T-cell (primary cell): ENCODE data around the gene GPR173. TPM values are rescaled to one million over a fixed set of nuclear protein-coding genes. Genes with fewer than 3 reads are reported as not detected.

Source experiments
- ATAC-seq, 4 experiments: fragments of 200-7000 bp in 3 of 4; fragments of 150-1000 bp in 1 of 4; cut with Tn5 transposase; replicated peaks in 1 of 4; 1 replicate in 3 of 4; 2 replicates in 1 of 4; pipeline ENCODE4 v1.10.0; 2021; ENCODE audit warnings: moderate library complexity in 3 of 4, mild to moderate bottlenecking in 2 of 4, moderate number of reproducible peaks in 1 of 4
- CTCF ChIA-PET, 2 donors: fragments of 300-600 bp; sonication (Branson Sonifier 250); formaldehyde crosslinking; loops; one replicate each; lab custom pipeline; 2022; ENCODE audit warnings: antibody characterized with exemption in 2 of 2; lab: Charles Lee
- POLR2A ChIA-PET, 2 donors: fragments of 300-600 bp; sonication (Branson Sonifier 250); formaldehyde crosslinking; loops; one replicate each; lab custom pipeline; 2022; ENCODE audit warnings: antibody characterized with exemption in 2 of 2; lab: Charles Lee
- DNase-seq, 35 experiments: peaks; one replicate each; pipeline versions ENCODE4 v3.0.0 to v3.0.0-alpha.2; 2013 to 2023
- H3K27ac ChIP-seq: one replicate; pipeline ENCODE4 v1.5.1; 2013; ENCODE audit warnings: low read length
- H3K27me3 ChIP-seq, 2 experiments: replicated peaks in 1 of 2; 1 replicate in 1 of 2; 2 replicates in 1 of 2; pipeline versions ENCODE4 v1.6.1 to v1.7.0; 2013; ENCODE audit warnings: low read length in 1 of 2, mixed read lengths in 1 of 2; ENCODE audit not compliant: control insufficient read depth in 2 of 2, insufficient read depth in 2 of 2; ENCODE audit errors: extremely low read depth in 1 of 2
- H3K36me3 ChIP-seq, 2 donors: 1 replicate in 1 of 2; 2 replicates in 1 of 2; pipeline versions ENCODE4 v1.6.1 to v1.7.0; 2013; ENCODE audit warnings: low read length in 1 of 2; ENCODE audit not compliant: control insufficient read depth in 2 of 2, insufficient read depth in 1 of 2; ENCODE audit errors: extremely low read depth in 1 of 2
- H3K4me1 ChIP-seq, 2 experiments: 1 replicate in 1 of 2; 2 replicates in 1 of 2; pipeline versions ENCODE4 v1.6.1 to v1.7.0; 2013; ENCODE audit warnings: low read length in 2 of 2, mixed read lengths in 1 of 2; ENCODE audit not compliant: insufficient read depth in 2 of 2, control insufficient read depth in 1 of 2; ENCODE audit errors: extremely low read depth in 1 of 2
- H3K4me3 ChIP-seq, 2 donors: 1 replicate in 1 of 2; 2 replicates in 1 of 2; pipeline versions ENCODE4 v1.5.1 to v1.7.0; 2013; ENCODE audit warnings: mild to moderate bottlenecking in 2 of 2, low read length in 1 of 2, moderate library complexity in 1 of 2; ENCODE audit not compliant: control insufficient read depth in 1 of 2; ENCODE audit errors: extremely low read depth in 1 of 2
- H3K9me3 ChIP-seq: 2 replicates; pipeline ENCODE4 v1.7.0; 2013
- H3K27ac Mint-ChIP-seq, 2 donors: one replicate each; pipeline ENCODE4 v1.8.0; 2020 to 2021; ENCODE audit warnings: mild to moderate bottlenecking in 2 of 2, mixed read lengths in 2 of 2
- H3K27me3 Mint-ChIP-seq, 2 donors: one replicate each; pipeline ENCODE4 v1.8.0; 2021 to 2022; ENCODE audit warnings: mixed read lengths in 2 of 2
- H3K36me3 Mint-ChIP-seq: one replicate; pipeline ENCODE4 v1.8.0; 2021; ENCODE audit warnings: mixed read lengths
- H3K4me1 Mint-ChIP-seq, 3 donors: one replicate each; pipeline ENCODE4 v1.8.0; 2020 to 2022; ENCODE audit warnings: mixed read lengths in 3 of 3, mild to moderate bottlenecking in 1 of 3
- H3K4me3 Mint-ChIP-seq, 3 donors: one replicate each; pipeline ENCODE4 v1.8.0; 2020 to 2022; ENCODE audit warnings: mild to moderate bottlenecking in 3 of 3, mixed read lengths in 3 of 3, moderate library complexity in 3 of 3
- H3K9me3 Mint-ChIP-seq, 3 donors: one replicate each; pipeline ENCODE4 v1.8.0; 2020 to 2022; ENCODE audit warnings: mixed read lengths in 3 of 3
- WGBS: methylation state at CpG from one replicate; pipeline ENCODE4 v1.1.5; 2013; ENCODE audit warnings: missing lambda C conversion rate; ENCODE audit not compliant: insufficient coverage; 5-methylcytosine and 5-hydroxymethylcytosine counted together
- total RNA-seq, 35 experiments: library from RNA in 6 of 35; stranded (reverse) in 6 of 35; fragments of 120-200 nt in 1 of 35; gene quantifications; one replicate each; pipeline versions ENCODE4 v1.2.1 to v1.2.4 and lab custom pipeline; 2013 to 2026

GPR173 gene
- total RNA-seq, 5 donors from 2014 or later (not counting 1 experiment from before 2014, with no cell fraction given), result 0.12 to 0.50 (median 0.17) TPM; not detected in 1

DNA sequence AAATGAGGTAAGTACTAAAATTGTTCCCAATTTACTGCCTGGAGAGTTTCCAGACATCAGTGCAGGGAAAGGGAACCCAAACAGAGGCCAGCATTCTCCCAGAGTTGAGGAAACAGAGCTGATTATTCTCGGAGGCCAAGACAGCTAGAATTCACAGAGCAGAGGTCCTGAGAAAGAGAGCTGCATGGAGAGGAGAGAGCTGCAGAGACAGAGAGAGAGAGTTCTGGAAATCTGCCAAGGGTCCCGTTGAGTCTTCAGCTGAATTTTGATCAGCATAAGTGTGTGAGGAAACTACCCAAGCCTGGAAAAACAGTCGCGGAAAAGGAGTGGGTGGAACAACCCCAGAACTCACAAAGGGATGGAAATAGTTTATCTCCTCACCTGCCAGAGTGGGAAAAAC is 43.8 kb upstream of the GPR173 start:
- Mint-ChIP-seq H3K4me3 (no peak overlapping the region), H3K4me1 (peaks cover 0 to 6% (median 0%) of the 10 kb centered on the region in 3 donors), H3K36me3 (no peaks in the 10 kb centered on the region), H3K27me3 (peaks cover 15 to 49% of the 10 kb centered on the region in 2 donors), H3K9me3 (no peaks in the 10 kb centered on the region), H3K27ac (no peak overlapping the region)
- no peak overlapping the region for H3K27ac ChIP-seq
- H3K4me3 ChIP-seq, result no peak overlapping the region
- H3K36me3 ChIP-seq, result no peaks in the 10 kb centered on the region
- no peaks in the 10 kb centered on the region for H3K9me3 ChIP-seq
- H3K27me3 ChIP-seq, result peaks cover 0 to 19% of the 10 kb centered on the region in 2 experiments
- ChIA-PET CTCF (no interaction called here), POLR2A (no interaction called here)
- H3K4me1 ChIP-seq, result peaks cover 0 to 7% of the 10 kb centered on the region in 2 experiments
- no peak for DNase-seq
- no CpG with 5 or more reads among the region's 4 CpGs for WGBS
- no peak for ATAC-seq

DNA sequence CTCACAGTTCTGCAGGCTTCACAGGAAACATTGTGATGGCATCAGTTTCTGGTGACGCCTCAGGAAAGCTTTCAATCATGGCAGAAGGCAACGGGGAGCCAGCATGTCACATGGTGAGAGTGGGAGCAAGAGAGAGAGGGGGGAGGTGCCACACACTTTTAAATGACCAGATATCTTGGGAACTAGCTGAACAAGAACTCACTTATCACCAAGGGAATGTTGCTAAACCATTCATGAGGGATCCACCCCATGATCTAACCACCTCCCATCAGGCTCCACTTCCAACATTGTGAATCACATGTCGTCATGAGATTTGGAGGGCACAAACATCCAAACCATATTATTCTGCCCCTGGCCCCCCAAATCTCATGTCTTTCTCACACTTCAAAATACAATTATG is 43.3 kb upstream of the GPR173 start:
- CTCF ChIA-PET, result no interaction called here
- H3K36me3 ChIP-seq, result no peaks in the 10 kb centered on the region
- no peaks in the 10 kb centered on the region for H3K36me3 Mint-ChIP-seq
- ATAC-seq, result no peak
- H3K9me3 Mint-ChIP-seq, result no peaks in the 10 kb centered on the region
- no peak overlapping the region for H3K4me3 Mint-ChIP-seq
- peaks cover 0 to 3% of the 10 kb centered on the region in 2 experiments for H3K4me1 ChIP-seq
- POLR2A ChIA-PET, result no interaction called here
- no peak overlapping the region for H3K27ac Mint-ChIP-seq
- peaks cover 15 to 49% of the 10 kb centered on the region in 2 donors for H3K27me3 Mint-ChIP-seq
- peaks cover 0 to 14% of the 10 kb centered on the region in 2 experiments for H3K27me3 ChIP-seq
- WGBS, result 100% methylated on average over 1 of the region's 3 CpGs
- H3K4me3 ChIP-seq, result no peak overlapping the region
- H3K9me3 ChIP-seq, result no peaks in the 10 kb centered on the region
- peaks cover 0 to 6% (median 0%) of the 10 kb centered on the region in 3 donors for H3K4me1 Mint-ChIP-seq
- DNase-seq, result no peak
- no peak overlapping the region for H3K27ac ChIP-seq

DNA sequence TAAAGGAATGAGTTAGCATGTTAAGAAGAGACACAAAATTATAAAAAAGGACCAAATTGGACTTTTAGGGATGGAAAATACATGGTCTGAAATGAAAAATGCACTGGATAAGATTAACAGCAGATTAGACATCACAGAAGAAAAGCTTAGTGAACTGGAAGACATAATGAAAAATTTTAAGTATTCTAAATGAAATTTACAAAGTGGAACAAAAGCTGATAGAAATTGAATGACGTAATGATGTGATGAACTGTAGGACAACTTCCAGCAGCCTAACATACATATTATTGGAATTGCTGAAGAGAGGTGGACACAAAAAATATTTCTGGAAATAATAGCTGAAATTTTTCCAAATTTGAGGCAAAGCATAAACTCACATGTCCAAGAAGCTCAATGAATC is 39.6 kb upstream of the GPR173 start:
- H3K4me1 Mint-ChIP-seq, result no peaks in the 10 kb centered on the region
- ATAC-seq (no peak), DNase-seq (no peak)
- no peak overlapping the region for H3K4me3 ChIP-seq
- H3K27me3 Mint-ChIP-seq, result peaks cover 6 to 30% of the 10 kb centered on the region in 2 donors
- no peak overlapping the region for H3K4me3 Mint-ChIP-seq
- no peak overlapping the region for H3K27ac ChIP-seq
- no peaks in the 10 kb centered on the region for H3K9me3 ChIP-seq
- no peaks in the 10 kb centered on the region for H3K4me1 ChIP-seq
- ChIA-PET CTCF (no interaction called here), POLR2A (interaction anchor here in 1 of 2 donors (0.6 kb wide), 1 partner anchor 1188 kb away, joined by 6 read pairs; no protein-coding TSS in a partner anchor)
- no peaks in the 10 kb centered on the region for H3K36me3 ChIP-seq
- H3K9me3 Mint-ChIP-seq, result no peaks in the 10 kb centered on the region
- no CpG with 5 or more reads among the region's 1 CpG for WGBS
- peaks cover 0 to under 1% of the 10 kb centered on the region in 2 experiments for H3K27me3 ChIP-seq
- H3K27ac Mint-ChIP-seq, result no peak overlapping the region
- no peaks in the 10 kb centered on the region for H3K36me3 Mint-ChIP-seq

DNA sequence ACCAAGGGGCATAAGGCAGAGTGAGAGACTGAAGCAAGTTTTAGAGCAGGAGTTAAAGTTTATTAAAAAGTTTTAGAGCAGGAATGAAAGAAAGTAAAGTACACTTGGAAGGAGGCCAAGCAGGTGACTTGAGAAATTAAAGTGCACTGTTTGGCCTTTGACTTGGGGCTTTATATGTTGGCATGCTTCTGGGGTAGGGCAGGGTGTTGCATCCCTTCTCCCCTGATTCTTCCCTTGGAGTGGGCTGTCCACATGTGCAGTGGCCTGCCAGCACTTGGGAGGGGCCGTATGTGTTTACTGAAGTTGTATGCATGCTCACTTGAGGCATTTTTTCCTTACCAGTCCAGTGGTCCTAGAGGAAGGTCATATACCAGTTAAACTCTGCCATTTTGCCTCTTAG is 35.3 kb upstream of the GPR173 start:
- H3K4me3 Mint-ChIP-seq, result no peak overlapping the region
- DNase-seq (no peak), ATAC-seq (no peak)
- POLR2A ChIA-PET, result no interaction called here
- Histone ChIP-seq H3K4me3 (no peak overlapping the region), H3K27ac (no peak overlapping the region), H3K9me3 (no peaks in the 10 kb centered on the region), H3K36me3 (no peaks in the 10 kb centered on the region), H3K27me3 (no peaks in the 10 kb centered on the region), H3K4me1 (no peaks in the 10 kb centered on the region)
- H3K4me1 Mint-ChIP-seq, result no peaks in the 10 kb centered on the region
- CTCF ChIA-PET, result no interaction called here
- H3K27me3 Mint-ChIP-seq, result peaks cover 3 to 16% of the 10 kb centered on the region in 2 donors
- H3K9me3 Mint-ChIP-seq, result no peaks in the 10 kb centered on the region
- H3K36me3 Mint-ChIP-seq, result no peaks in the 10 kb centered on the region
- WGBS, result no CpG with 5 or more reads among the region's 1 CpG
- no peak overlapping the region for H3K27ac Mint-ChIP-seq

DNA sequence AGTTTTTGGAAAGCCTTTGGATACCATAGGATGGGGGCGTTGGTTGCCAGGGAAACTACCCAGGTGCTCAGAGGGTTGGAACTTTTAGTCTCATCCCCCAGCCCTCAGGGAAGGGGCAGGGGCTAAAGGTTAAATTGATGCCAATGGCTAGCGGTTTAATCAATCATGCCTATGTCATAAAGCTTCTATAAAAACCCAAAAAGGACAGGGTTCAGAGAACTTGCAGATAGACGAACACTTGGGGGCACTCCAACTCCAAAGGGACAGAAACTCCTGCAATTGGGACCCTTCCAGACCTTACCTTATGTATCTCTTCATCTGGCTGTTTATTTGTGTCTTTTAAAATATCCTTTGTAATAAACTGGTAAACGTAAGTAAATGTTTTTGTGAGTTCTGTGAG is 30.0 kb upstream of the GPR173 start:
- H3K27me3 ChIP-seq, result peaks cover 0 to 2% of the 10 kb centered on the region in 2 experiments
- no peaks in the 10 kb centered on the region for H3K4me1 ChIP-seq
- no peak overlapping the region for H3K4me3 ChIP-seq
- ChIA-PET CTCF (no interaction called here), POLR2A (no interaction called here)
- no peaks in the 10 kb centered on the region for H3K36me3 ChIP-seq
- peaks cover 3 to 30% of the 10 kb centered on the region in 2 donors for H3K27me3 Mint-ChIP-seq
- no peak overlapping the region for H3K27ac Mint-ChIP-seq
- H3K36me3 Mint-ChIP-seq, result no peaks in the 10 kb centered on the region
- no peak for DNase-seq
- WGBS, result no CpG with 5 or more reads among the region's 4 CpGs
- H3K27ac ChIP-seq, result no peak overlapping the region
- H3K4me1 Mint-ChIP-seq, result no peaks in the 10 kb centered on the region
- ATAC-seq, result no peak
- no peak overlapping the region for H3K4me3 Mint-ChIP-seq
- H3K9me3 Mint-ChIP-seq, result no peaks in the 10 kb centered on the region
- no peaks in the 10 kb centered on the region for H3K9me3 ChIP-seq

DNA sequence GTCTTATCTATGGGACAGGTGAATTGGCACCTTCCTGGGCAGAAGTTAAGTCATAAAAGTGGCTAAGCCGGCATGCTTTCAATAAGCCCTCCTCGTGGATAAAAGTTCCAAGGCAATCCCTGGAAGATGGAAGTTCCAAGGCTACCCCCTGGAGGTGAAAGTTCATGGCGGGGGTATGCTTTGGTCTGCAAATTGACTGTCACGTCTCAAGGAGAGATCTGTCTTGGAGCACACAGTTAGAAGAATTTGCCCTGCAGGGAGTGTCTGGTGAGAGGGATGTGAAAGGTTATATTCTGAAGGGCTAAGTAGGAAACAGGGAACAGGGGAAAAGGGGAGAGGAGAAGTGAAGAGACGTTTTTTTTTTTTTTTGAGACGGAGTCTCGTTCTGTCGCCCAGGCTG is 26.2 kb upstream of the GPR173 start:
- POLR2A ChIA-PET, result no interaction called here
- Mint-ChIP-seq H3K27ac (no peak overlapping the region), H3K27me3 (peaks cover 2 to 21% of the 10 kb centered on the region in 2 donors)

DNA sequence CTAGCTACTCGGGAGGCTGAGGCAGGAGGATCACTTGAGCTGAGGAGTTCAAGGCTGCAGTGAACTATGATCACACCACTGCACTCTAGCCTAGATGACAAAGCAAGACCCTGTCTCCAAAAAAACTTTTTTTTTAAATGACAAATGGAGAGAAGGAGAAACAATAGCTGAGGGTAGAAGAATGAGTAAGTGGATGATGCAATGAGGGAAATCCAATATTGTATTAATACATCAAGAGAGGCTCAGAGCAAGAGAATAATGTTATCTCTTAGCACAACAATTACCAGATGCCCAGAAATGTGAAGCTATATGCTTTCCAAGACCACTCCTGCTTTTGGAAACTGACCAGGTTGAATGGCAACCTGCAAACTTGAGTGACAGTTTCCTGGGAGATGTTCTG is 19.9 kb upstream of the GPR173 start:
- ATAC-seq, result no peak
- H3K4me3 Mint-ChIP-seq, result no peak overlapping the region
- no peak overlapping the region for H3K27ac Mint-ChIP-seq

More for the DNA sequence above, 26.2 kb upstream of the GPR173 start:
- Mint-ChIP-seq H3K9me3 (no peaks in the 10 kb centered on the region), H3K4me3 (no peak overlapping the region), H3K36me3 (no peaks in the 10 kb centered on the region), H3K4me1 (no peaks in the 10 kb centered on the region)
- peaks cover 0 to 2% of the 10 kb centered on the region in 2 experiments for H3K27me3 ChIP-seq
- no peak for ATAC-seq
- H3K27ac ChIP-seq, result no peak overlapping the region
- CTCF ChIA-PET, result no interaction called here
- WGBS, result 60% methylated on average over 2 of the region's 8 CpGs
- H3K4me3 ChIP-seq, result no peak overlapping the region
- no peaks in the 10 kb centered on the region for H3K36me3 ChIP-seq
- H3K9me3 ChIP-seq, result no peaks in the 10 kb centered on the region
- no peak for DNase-seq
- H3K4me1 ChIP-seq, result no peaks in the 10 kb centered on the region

More for the DNA sequence above, 19.9 kb upstream of the GPR173 start:
- H3K36me3 ChIP-seq, result no peaks in the 10 kb centered on the region
- CTCF ChIA-PET, result no interaction called here
- H3K9me3 Mint-ChIP-seq, result no peaks in the 10 kb centered on the region
- POLR2A ChIA-PET, result no interaction called here
- no peak overlapping the region for H3K27ac ChIP-seq
- peaks cover 0 to 4% of the 10 kb centered on the region in 2 donors for H3K27me3 Mint-ChIP-seq
- no peaks in the 10 kb centered on the region for H3K27me3 ChIP-seq
- no peaks in the 10 kb centered on the region for H3K4me1 Mint-ChIP-seq
- DNase-seq, result no peak
- no peaks in the 10 kb centered on the region for H3K36me3 Mint-ChIP-seq
- no CpG with 5 or more reads among the region's 1 CpG for WGBS
- no peaks in the 10 kb centered on the region for H3K9me3 ChIP-seq
- H3K4me1 ChIP-seq, result no peaks in the 10 kb centered on the region
- H3K4me3 ChIP-seq, result no peak overlapping the region
